SK-N-MC (cell line): ENCODE measurements around the gene AGMO.

ENCODE experiments used
- EZH2 ChIP-seq: fragments of 200-600 bp; sonication (generic); IDR thresholded peaks from one replicate; pipeline ENCODE4 v1.6.1; 2017; ENCODE audit warnings: antibody characterized with exemption
- FOXP2 ChIP-seq: optimal IDR thresholded peaks from 2 replicates; pipeline ENCODE3; 2011; ENCODE audit warnings: mild to moderate bottlenecking, moderate library complexity; ENCODE audit not compliant: insufficient read depth; ENCODE audit errors: extremely low read length, control extremely low read depth
- POLR2AphosphoS5 ChIP-seq: IDR thresholded peaks from 2 replicates; pipeline ENCODE4 v1.6.1; 2012; ENCODE audit warnings: mild to moderate bottlenecking, low read depth, low read length, borderline replicate concordance

DNA sequence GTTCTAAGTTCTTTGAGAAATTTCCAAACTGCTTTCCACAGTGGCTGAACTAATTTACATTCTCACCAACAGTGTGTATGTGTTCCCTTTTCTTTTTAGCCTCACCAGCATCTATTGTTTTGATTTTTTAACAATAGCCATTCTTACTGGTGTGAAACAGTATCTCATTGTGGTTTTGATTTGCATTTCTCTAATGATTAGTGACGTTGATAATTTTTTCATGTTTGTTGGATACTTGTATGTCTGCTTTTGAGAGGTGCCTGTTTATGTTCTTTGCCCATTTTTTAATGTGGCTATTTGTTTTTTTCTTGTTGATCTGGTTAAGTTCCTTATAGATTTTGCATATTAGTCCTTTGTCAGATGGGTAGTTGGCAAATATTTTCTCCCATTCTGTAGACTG lies 191.4 kb downstream of the AGMO start:
- TF ChIP-seq POLR2AphosphoS5 (no peak), EZH2 (no peak), FOXP2 (no peak)
